Osteocyte (in vitro differentiated cells): ENCODE results near the gene CPSF4L. TPM values are rescaled to one million over a fixed set of nuclear protein-coding genes. Genes with fewer than 3 reads are reported as not detected.
A peak's percentile ranks its signal among the peaks of the same experiment; 100 is the strongest.

Experiments used
- DNase-seq: peaks from one replicate; pipeline ENCODE4 v3.0.0; 2021; ENCODE audit warnings: mixed read lengths; ENCODE audit not compliant: unreplicated experiment; ENCODE audit errors: extremely low spot score
- H3K27ac Mint-ChIP-seq: one replicate; pipeline ENCODE4 v1.8.0; 2021; ENCODE audit warnings: mild to moderate bottlenecking, mixed read lengths; ENCODE audit not compliant: unreplicated experiment
- H3K27me3 Mint-ChIP-seq: one replicate; pipeline ENCODE4 v1.8.0; 2021; ENCODE audit warnings: mixed read lengths; ENCODE audit not compliant: unreplicated experiment
- H3K36me3 Mint-ChIP-seq: one replicate; pipeline ENCODE4 v1.8.0; 2021; ENCODE audit warnings: mixed read lengths; ENCODE audit not compliant: unreplicated experiment
- H3K4me1 Mint-ChIP-seq: one replicate; pipeline ENCODE4 v1.8.0; 2021; ENCODE audit warnings: mixed read lengths; ENCODE audit not compliant: unreplicated experiment
- H3K4me3 Mint-ChIP-seq: one replicate; pipeline ENCODE4 v1.8.0; 2021; ENCODE audit warnings: mild to moderate bottlenecking, moderate library complexity, mixed read lengths; ENCODE audit not compliant: unreplicated experiment
- H3K9me3 Mint-ChIP-seq: one replicate; pipeline ENCODE4 v1.8.0; 2021; ENCODE audit warnings: mixed read lengths; ENCODE audit not compliant: unreplicated experiment
- CTCF ChIP-seq: fragments of 200-600 bp; sonication (generic); IDR thresholded peaks from 2 replicates; pipeline ENCODE4 v1.5.0; 2021; ENCODE audit warnings: antibody characterized with exemption, mild to moderate bottlenecking, moderate library complexity
- total RNA-seq: library from RNA; stranded (reverse); gene quantifications from 2 replicates; pipeline ENCODE4 v1.2.1, GENCODE V29; 2021

CPSF4L gene
- total RNA-seq, 1 donor from 2014 or later: not detected

GRCh38 chr17:73240561-73240960 is 21.1 kb downstream of the CPSF4L start:
- H3K4me1 Mint-ChIP-seq: peaks cover 13% of the 10 kb centered on the region
- peaks cover 39% of the 10 kb centered on the region for H3K36me3 Mint-ChIP-seq
- DNase-seq: no peak
- TF ChIP-seq CTCF: no peak
- no peak overlapping the region for H3K4me3 Mint-ChIP-seq
- no peaks in the 10 kb centered on the region for H3K9me3 Mint-ChIP-seq
- H3K27ac Mint-ChIP-seq: no peak overlapping the region
- H3K27me3 Mint-ChIP-seq: no peaks in the 10 kb centered on the region

GRCh38 chr17:73237714-73238113 is 24.0 kb downstream of the CPSF4L start:
- Mint-ChIP-seq H3K4me3 (no peak overlapping the region), H3K27ac (no peak overlapping the region), H3K27me3 (no peaks in the 10 kb centered on the region), H3K4me1 (peaks cover 25% of the 10 kb centered on the region), H3K9me3 (no peaks in the 10 kb centered on the region), H3K36me3 (peaks cover 38% of the 10 kb centered on the region)
- no peak for DNase-seq
- no peak for TF ChIP-seq CTCF

- Mint-ChIP-seq H3K4me3 (no peak overlapping the region), H3K9me3 (no peaks in the 10 kb centered on the region), H3K27ac (no peak overlapping the region), H3K36me3 (peaks cover 34% of the 10 kb centered on the region), H3K27me3 (no peaks in the 10 kb centered on the region), H3K4me1 (peaks cover 41% of the 10 kb centered on the region)
- DNase-seq: no peak
- no peak for TF ChIP-seq CTCF
Observed at GRCh38 chr17:73234736-73235135, 26.9 kb downstream of the CPSF4L start.

GRCh38 chr17:73232587-73233373 is 28.9 kb downstream of the CPSF4L start:
- TF ChIP-seq CTCF: no peak
- H3K4me1 Mint-ChIP-seq: peaks cover 51% of the 10 kb centered on the region
- DNase-seq: no peak
- H3K4me3 Mint-ChIP-seq: peak overlapping the region; percentile 92
- no peaks in the 10 kb centered on the region for H3K9me3 Mint-ChIP-seq
- H3K27ac Mint-ChIP-seq: peak overlapping the region; percentile 99
- H3K27me3 Mint-ChIP-seq: no peaks in the 10 kb centered on the region
- H3K36me3 Mint-ChIP-seq: peaks cover 26% of the 10 kb centered on the region

GRCh38 chr17:73231841-73232586 is 29.7 kb downstream of the CPSF4L start:
- peaks cover 21% of the 10 kb centered on the region for H3K36me3 Mint-ChIP-seq
- peak; percentile 98 for DNase-seq
- no peaks in the 10 kb centered on the region for H3K9me3 Mint-ChIP-seq
- no peaks in the 10 kb centered on the region for H3K27me3 Mint-ChIP-seq
- peak; percentile 37 for TF ChIP-seq CTCF
- H3K4me3 Mint-ChIP-seq: peak overlapping the region; percentile 92
- H3K27ac Mint-ChIP-seq: peak overlapping the region; percentile 99
- peaks cover 54% of the 10 kb centered on the region for H3K4me1 Mint-ChIP-seq
